ENCODE data around the gene STPG1. TPM values are rescaled to one million over a fixed set of nuclear protein-coding genes. Genes with fewer than 3 reads are reported as not detected.

Gene STPG1
- total and polyA plus RNA-seq, 2 of the 13 experiments (the other 11 are each of a cell fraction or from before 2014, with no cell fraction given), result 3.4 to 4.3 TPM

DNA sequence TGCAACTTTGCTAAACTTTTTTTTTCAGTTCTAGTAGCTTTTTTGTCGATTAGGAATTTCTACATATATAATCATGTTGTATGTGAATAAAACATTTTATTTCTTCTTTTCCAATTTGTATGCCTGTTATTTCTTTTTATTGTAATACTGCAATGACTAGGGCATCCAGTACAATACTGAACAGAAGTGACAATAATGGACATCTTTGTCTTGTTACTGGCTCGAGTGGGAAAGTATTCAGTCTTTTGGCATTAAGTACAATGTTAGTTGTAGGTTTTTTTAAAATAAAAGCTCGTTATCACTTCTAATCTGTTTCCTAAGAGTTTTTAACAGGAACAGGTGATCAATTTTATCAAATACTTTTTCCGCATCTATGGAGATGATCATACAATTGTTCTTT, 9.8 kb downstream of the STPG1 start:
- H3K9me3 ChIP-seq (ENCODE audit: low read length), result no peaks in the 10 kb centered on the region
- FAIRE-seq (no peak), DNase-seq (ENCODE audit: low spot score) (no peak), ATAC-seq (no peak)
- no peak overlapping the region for H2AFZ ChIP-seq (ENCODE audit: low read length)
- no peaks in the 10 kb centered on the region for H3K27me3 ChIP-seq (ENCODE audit: control insufficient read depth in 1 of 2, insufficient read depth in 2 of 2, low read length in 2 of 2)
- H3K36me3 ChIP-seq (replicated peaks in 1 of 2; ENCODE audit: control insufficient read depth in 1 of 2, insufficient read depth in 2 of 2, low read length in 2 of 2), result no peaks in the 10 kb centered on the region
- ChIA-PET POLR2A (no interaction called here), CTCF (ENCODE audit: low intra/inter-chr PET ratio, low total read pairs) (no interaction called here)
- intact Hi-C loops (cut with micrococcal nuclease; ENCODE audit: unreplicated experiment) (no loop called here), in situ Hi-C loops (cut with HindIII; ENCODE audit: extremely low pct_ligation_motif_present, low pct_unique_long_range_greater_than_20kb) (no loop called here)
- WGBS (ENCODE audit: low lambda C conversion rate), result 77% methylated on average over 4 of the region's 4 CpGs
- H3K79me2 ChIP-seq (ENCODE audit: insufficient read depth, low read length), result no peaks in the 10 kb centered on the region
- H3K4me3 ChIP-seq (replicated peaks in 1 of 3; ENCODE audit: insufficient read depth in 1 of 3, low read depth in 2 of 3, low read length in 3 of 3), result no peak overlapping the region
- H3K9ac ChIP-seq (ENCODE audit: insufficient read depth, low read depth, low read length), result no peak overlapping the region
- H3K4me1 ChIP-seq (ENCODE audit: insufficient read depth, low read length), result peaks cover under 1% of the 10 kb centered on the region
- BruUV-seq (replicated peaks), result no TSS peak
- no peak overlapping the region for H3K27ac ChIP-seq (ENCODE audit: extremely low read length, insufficient read depth, low read length)
- H4K20me1 ChIP-seq (ENCODE audit: insufficient read depth, low read length), result no peaks in the 10 kb centered on the region
- no peak overlapping the region for H3K4me2 ChIP-seq (ENCODE audit: low read depth, low read length)
- TF ChIP-seq TOPORS (CRISPR knock-in tag; IDR thresholded peaks at IDR 0.05), result no peak
- TF ChIP-seq PITX1 (CRISPR knock-in tag; IDR thresholded peaks at IDR 0.05), result no peak
- TF ChIP-seq NFYB (CRISPR knock-in tag; IDR thresholded peaks at IDR 0.05), result no peak
- no peak for TF ChIP-seq DNMT1 (CRISPR knock-in tag; IDR thresholded peaks at IDR 0.05)

DNA sequence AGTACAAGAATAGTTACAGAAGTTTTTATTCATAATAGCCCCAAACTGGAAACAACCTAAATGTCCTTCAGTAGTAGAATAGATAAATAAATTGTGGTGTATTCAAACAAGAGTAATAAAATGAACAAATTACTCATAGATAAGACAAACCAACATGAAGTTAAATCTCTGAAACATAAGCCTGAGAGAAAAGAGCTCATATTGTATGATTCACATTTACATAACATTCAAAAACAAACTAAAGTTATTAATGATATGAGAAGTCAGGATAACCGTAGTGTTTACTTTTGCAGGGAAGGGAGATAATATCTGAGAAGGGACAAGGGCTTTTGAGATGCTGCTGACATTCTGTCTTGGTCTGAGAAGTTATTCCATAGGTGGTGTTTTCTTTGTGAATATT, 13.5 kb downstream of the STPG1 start:
- no peak overlapping the region for H3K4me3 ChIP-seq (replicated peaks in 1 of 3; ENCODE audit: insufficient read depth in 1 of 3, low read depth in 2 of 3, low read length in 3 of 3)
- H3K27me3 ChIP-seq (ENCODE audit: control insufficient read depth in 1 of 2, insufficient read depth in 2 of 2, low read length in 2 of 2), result no peaks in the 10 kb centered on the region
- DNase-seq (ENCODE audit: low spot score) (no peak), FAIRE-seq (no peak), ATAC-seq (no peak)
- no peaks in the 10 kb centered on the region for H3K9me3 ChIP-seq (ENCODE audit: low read length)
- WGBS (ENCODE audit: low lambda C conversion rate), result 90% methylated on average over 1 of the region's 1 CpG
- no peaks in the 10 kb centered on the region for H3K4me1 ChIP-seq (ENCODE audit: insufficient read depth, low read length)
- CTCF ChIA-PET (ENCODE audit: low intra/inter-chr PET ratio, low total read pairs), result no interaction called here
- H3K27ac ChIP-seq (ENCODE audit: extremely low read length, insufficient read depth, low read length), result no peak overlapping the region
- no peak overlapping the region for H2AFZ ChIP-seq (ENCODE audit: low read length)
- no peak overlapping the region for H3K4me2 ChIP-seq (ENCODE audit: low read depth, low read length)
- H4K20me1 ChIP-seq (ENCODE audit: insufficient read depth, low read length), result no peaks in the 10 kb centered on the region
- in situ Hi-C loops (cut with HindIII; ENCODE audit: extremely low pct_ligation_motif_present, low pct_unique_long_range_greater_than_20kb) (no loop called here), intact Hi-C loops (cut with micrococcal nuclease; ENCODE audit: unreplicated experiment) (no loop called here)
- no peak overlapping the region for H3K9ac ChIP-seq (ENCODE audit: insufficient read depth, low read depth, low read length)
- no peaks in the 10 kb centered on the region for H3K79me2 ChIP-seq (ENCODE audit: insufficient read depth, low read length)
- POLR2A ChIA-PET, result no interaction called here
- BruUV-seq (replicated peaks), result no TSS peak
- H3K36me3 ChIP-seq (replicated peaks in 1 of 2; ENCODE audit: control insufficient read depth in 1 of 2, insufficient read depth in 2 of 2, low read length in 2 of 2), result no peaks in the 10 kb centered on the region
- TF ChIP-seq NFKBIZ (CRISPR knock-in tag; IDR thresholded peaks at IDR 0.05) (no peak), ZKSCAN8 (CRISPR knock-in tag; IDR thresholded peaks at IDR 0.05; ENCODE audit: borderline replicate concordance) (no peak), SALL2 (CRISPR knock-in tag; IDR thresholded peaks at IDR 0.05) (no peak), ZNF781 (CRISPR knock-in tag; IDR thresholded peaks at IDR 0.05; ENCODE audit: borderline replicate concordance, not compliant biosample characterization) (no peak), KLF6 (CRISPR knock-in tag; IDR thresholded peaks at IDR 0.05) (no peak), ISX (CRISPR knock-in tag; conservative IDR thresholded peaks at IDR 0.05) (no peak), ZSCAN25 (CRISPR knock-in tag; IDR thresholded peaks at IDR 0.05) (no peak), ZNF83 (CRISPR knock-in tag; IDR thresholded peaks at IDR 0.05; ENCODE audit: borderline replicate concordance) (no peak), AGO2 (optimal IDR thresholded peaks at IDR 0.05; ENCODE audit: low read depth, low read length) (no peak)
- TF ChIP-seq, protein P1, sequence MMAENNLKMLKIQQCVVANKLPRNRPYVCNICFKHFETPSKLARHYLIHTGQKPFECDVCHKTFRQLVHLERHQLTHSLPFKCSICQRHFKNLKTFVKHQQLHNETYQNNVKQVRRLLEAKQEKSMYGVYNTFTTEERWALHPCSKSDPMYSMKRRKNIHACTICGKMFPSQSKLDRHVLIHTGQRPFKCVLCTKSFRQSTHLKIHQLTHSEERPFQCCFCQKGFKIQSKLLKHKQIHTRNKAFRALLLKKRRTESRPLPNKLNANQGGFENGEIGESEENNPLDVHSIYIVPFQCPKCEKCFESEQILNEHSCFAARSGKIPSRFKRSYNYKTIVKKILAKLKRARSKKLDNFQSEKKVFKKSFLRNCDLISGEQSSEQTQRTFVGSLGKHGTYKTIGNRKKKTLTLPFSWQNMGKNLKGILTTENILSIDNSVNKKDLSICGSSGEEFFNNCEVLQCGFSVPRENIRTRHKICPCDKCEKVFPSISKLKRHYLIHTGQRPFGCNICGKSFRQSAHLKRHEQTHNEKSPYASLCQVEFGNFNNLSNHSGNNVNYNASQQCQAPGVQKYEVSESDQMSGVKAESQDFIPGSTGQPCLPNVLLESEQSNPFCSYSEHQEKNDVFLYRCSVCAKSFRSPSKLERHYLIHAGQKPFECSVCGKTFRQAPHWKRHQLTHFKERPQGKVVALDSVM (CRISPR knock-in tag; IDR thresholded peaks at IDR 0.05), result no peak
- TF ChIP-seq, protein P2, sequence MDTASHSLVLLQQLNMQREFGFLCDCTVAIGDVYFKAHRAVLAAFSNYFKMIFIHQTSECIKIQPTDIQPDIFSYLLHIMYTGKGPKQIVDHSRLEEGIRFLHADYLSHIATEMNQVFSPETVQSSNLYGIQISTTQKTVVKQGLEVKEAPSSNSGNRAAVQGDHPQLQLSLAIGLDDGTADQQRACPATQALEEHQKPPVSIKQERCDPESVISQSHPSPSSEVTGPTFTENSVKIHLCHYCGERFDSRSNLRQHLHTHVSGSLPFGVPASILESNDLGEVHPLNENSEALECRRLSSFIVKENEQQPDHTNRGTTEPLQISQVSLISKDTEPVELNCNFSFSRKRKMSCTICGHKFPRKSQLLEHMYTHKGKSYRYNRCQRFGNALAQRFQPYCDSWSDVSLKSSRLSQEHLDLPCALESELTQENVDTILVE (CRISPR knock-in tag; IDR thresholded peaks at IDR 0.05), result no peak

Measured in HepG2 (cell line).